Effector memory CD4-positive, alpha-beta T cell (primary cell): ENCODE data around the gene CDC42EP3.
A peak's percentile ranks its signal among the peaks of the same experiment; 100 is the strongest.

Source experiments
- DNase-seq, 3 donors: peaks; one replicate each; pipeline ENCODE4 v3.0.0-alpha.2; 2020
- H3K27ac ChIP-seq: 2 replicates; pipeline ENCODE4 v1.7.0; 2013; ENCODE audit warnings: mild to moderate bottlenecking, low read length, moderate library complexity; ENCODE audit not compliant: insufficient read depth, poor library complexity, severe bottlenecking
- H3K27me3 ChIP-seq: replicated peaks from 2 replicates; pipeline ENCODE4 v1.7.0; 2013; ENCODE audit warnings: mild to moderate bottlenecking, low read length; ENCODE audit not compliant: insufficient read depth, control insufficient read depth, poor library complexity, severe bottlenecking
- H3K36me3 ChIP-seq: 2 replicates; pipeline ENCODE4 v1.7.0; 2013; ENCODE audit warnings: mild to moderate bottlenecking, low read length, moderate library complexity; ENCODE audit not compliant: control insufficient read depth, insufficient read depth
- H3K4me1 ChIP-seq: 2 replicates; pipeline ENCODE4 v1.7.0; 2013; ENCODE audit warnings: low read length, mild to moderate bottlenecking; ENCODE audit not compliant: control insufficient read depth, insufficient read depth, poor library complexity, severe bottlenecking
- H3K4me3 ChIP-seq: 2 replicates; pipeline ENCODE4 v1.7.0; 2013; ENCODE audit warnings: low read length, low read depth, mild to moderate bottlenecking; ENCODE audit not compliant: insufficient read depth, poor library complexity, severe bottlenecking
- H3K9me3 ChIP-seq: 2 replicates; pipeline ENCODE4 v1.7.0; 2013; ENCODE audit warnings: mild to moderate bottlenecking, low read length, moderate library complexity; ENCODE audit not compliant: control insufficient read depth

CDC42EP3 gene

GRCh38 chr2:37612382-37612781 is 59.1 kb downstream of the CDC42EP3 start:
- Histone ChIP-seq H3K4me3 (no peak overlapping the region), H3K27ac (no peak overlapping the region), H3K9me3 (no peaks in the 10 kb centered on the region), H3K36me3 (no peaks in the 10 kb centered on the region), H3K4me1 (peaks cover 25% of the 10 kb centered on the region), H3K27me3 (no peaks in the 10 kb centered on the region)
- no peak for DNase-seq

DNA sequence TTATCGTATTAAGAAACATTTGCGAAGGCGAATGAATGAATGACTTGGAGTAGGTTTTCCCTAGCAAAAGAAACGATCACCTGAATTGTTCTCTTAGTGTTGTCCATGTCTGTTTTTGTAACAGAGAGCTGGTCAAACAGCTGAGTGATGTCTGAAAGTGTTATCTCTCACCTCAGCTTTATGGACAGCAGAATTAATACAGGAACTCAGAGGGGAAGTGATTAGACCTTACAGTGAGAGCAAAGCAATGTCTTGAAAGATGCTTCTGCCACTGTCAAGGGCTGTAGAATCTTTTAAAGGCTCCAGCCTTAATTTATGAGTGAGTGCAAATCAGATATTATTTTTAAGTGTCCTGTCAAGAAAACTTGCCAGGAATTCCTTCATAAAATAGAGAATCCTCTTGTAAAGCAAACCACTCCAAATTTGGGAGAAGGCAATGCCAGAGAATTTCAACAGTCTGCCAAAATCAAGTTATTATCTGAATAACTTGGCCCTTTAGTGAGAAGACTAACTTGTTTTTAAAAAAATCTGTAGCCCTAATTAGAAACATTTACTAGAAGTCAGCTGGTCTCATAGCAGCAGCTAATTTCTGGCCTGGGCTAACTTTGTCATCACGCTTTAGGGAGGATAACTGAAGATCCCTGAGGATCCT is 60.7 kb downstream of the CDC42EP3 start:
- Histone ChIP-seq H3K27me3 (no peaks in the 10 kb centered on the region), H3K9me3 (no peaks in the 10 kb centered on the region), H3K4me1 (peaks cover 15% of the 10 kb centered on the region), H3K36me3 (no peaks in the 10 kb centered on the region), H3K27ac (no peak overlapping the region), H3K4me3 (no peak overlapping the region)
- no peak for DNase-seq

- no peaks in the 10 kb centered on the region for H3K9me3 ChIP-seq
- no peak overlapping the region for H3K4me3 ChIP-seq
- H3K27ac ChIP-seq, result no peak overlapping the region
- DNase-seq, result no peak
- peaks cover 5% of the 10 kb centered on the region for H3K4me1 ChIP-seq
- peaks cover 8% of the 10 kb centered on the region for H3K36me3 ChIP-seq
- H3K27me3 ChIP-seq, result no peaks in the 10 kb centered on the region
Measured at GRCh38 chr2:37609782-37610181, 61.7 kb downstream of the CDC42EP3 start.

- no peak overlapping the region for H3K27ac ChIP-seq
- no peak overlapping the region for H3K4me3 ChIP-seq
- H3K9me3 ChIP-seq, result no peaks in the 10 kb centered on the region
- no peaks in the 10 kb centered on the region for H3K27me3 ChIP-seq
- H3K4me1 ChIP-seq, result peaks cover 11% of the 10 kb centered on the region
- peaks cover 13% of the 10 kb centered on the region for H3K36me3 ChIP-seq
- no peak for DNase-seq
Measured at GRCh38 chr2:37604716-37605115, 66.7 kb downstream of the CDC42EP3 start.

DNA sequence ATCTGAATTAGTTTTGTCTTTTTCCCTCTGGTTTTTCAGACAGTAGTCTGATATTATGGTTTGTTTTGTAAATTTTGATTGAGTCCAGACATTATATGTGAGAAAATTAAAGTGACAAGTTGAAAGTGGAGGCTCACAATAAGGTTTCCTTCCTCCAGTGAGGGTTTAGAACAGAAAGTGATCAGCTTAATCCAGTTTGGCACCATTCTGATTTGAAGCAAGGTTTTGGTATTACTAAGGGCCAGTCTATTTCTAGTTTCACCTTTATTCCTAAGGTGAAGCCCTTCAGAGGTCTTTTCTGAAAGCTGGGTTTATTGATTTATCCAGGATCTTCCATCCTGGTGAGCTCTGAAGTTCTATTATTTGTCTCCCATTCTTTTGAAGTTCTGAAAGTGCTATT is 68.7 kb downstream of the CDC42EP3 start:
- DNase-seq, result no peak
- no peak overlapping the region for H3K4me3 ChIP-seq
- no peaks in the 10 kb centered on the region for H3K27me3 ChIP-seq
- no peak overlapping the region for H3K27ac ChIP-seq
- peaks cover 19% of the 10 kb centered on the region for H3K4me1 ChIP-seq
- H3K36me3 ChIP-seq, result peaks cover 13% of the 10 kb centered on the region
- no peaks in the 10 kb centered on the region for H3K9me3 ChIP-seq

GRCh38 chr2:37602040-37602439 is 69.4 kb downstream of the CDC42EP3 start:
- peak overlapping the region; percentile 59 for H3K4me3 ChIP-seq

GRCh38 chr2:37601569-37601968 is 69.9 kb downstream of the CDC42EP3 start:
- Histone ChIP-seq H3K4me1 (peaks cover 19% of the 10 kb centered on the region), H3K4me3 (peak overlapping the region; percentile 59)

More at GRCh38 chr2:37602040-37602439, 69.4 kb downstream of the CDC42EP3 start:
- DNase-seq, result no peak
- no peak overlapping the region for H3K27ac ChIP-seq
- no peaks in the 10 kb centered on the region for H3K9me3 ChIP-seq
- peaks cover 13% of the 10 kb centered on the region for H3K36me3 ChIP-seq
- H3K4me1 ChIP-seq, result peaks cover 19% of the 10 kb centered on the region
- H3K27me3 ChIP-seq, result no peaks in the 10 kb centered on the region

DNA sequence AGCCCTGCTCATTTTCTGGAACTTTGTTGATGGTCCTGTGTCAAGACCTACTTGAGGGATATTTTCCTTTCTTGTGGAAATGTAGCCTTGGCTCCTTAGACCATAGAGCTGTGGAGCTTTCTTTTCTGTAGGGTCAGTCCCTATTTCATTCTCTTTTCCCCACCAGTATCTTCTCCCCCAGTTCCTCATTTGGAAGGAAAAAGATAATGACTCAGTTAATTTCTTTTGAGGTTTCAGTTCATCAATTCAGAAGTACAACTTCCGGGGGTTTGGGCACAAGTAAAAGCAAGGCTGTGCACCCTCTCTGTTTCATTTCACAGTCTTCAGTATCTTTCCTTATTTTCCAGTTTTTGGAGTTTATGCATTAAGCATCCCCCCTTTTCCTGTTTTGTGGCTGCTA is 70.7 kb downstream of the CDC42EP3 start:
- peaks cover 19% of the 10 kb centered on the region for H3K4me1 ChIP-seq
- DNase-seq, result no peak
- H3K27me3 ChIP-seq, result no peaks in the 10 kb centered on the region
- H3K4me3 ChIP-seq, result peak overlapping the region; percentile 59
- H3K27ac ChIP-seq, result peak overlapping the region; percentile 85
- H3K9me3 ChIP-seq, result no peaks in the 10 kb centered on the region
- peaks cover 13% of the 10 kb centered on the region for H3K36me3 ChIP-seq

More at GRCh38 chr2:37601569-37601968, 69.9 kb downstream of the CDC42EP3 start:
- no peaks in the 10 kb centered on the region for H3K27me3 ChIP-seq
- H3K27ac ChIP-seq, result peak overlapping the region; percentile 85
- DNase-seq, result no peak
- H3K9me3 ChIP-seq, result no peaks in the 10 kb centered on the region
- H3K36me3 ChIP-seq, result peaks cover 13% of the 10 kb centered on the region

DNA sequence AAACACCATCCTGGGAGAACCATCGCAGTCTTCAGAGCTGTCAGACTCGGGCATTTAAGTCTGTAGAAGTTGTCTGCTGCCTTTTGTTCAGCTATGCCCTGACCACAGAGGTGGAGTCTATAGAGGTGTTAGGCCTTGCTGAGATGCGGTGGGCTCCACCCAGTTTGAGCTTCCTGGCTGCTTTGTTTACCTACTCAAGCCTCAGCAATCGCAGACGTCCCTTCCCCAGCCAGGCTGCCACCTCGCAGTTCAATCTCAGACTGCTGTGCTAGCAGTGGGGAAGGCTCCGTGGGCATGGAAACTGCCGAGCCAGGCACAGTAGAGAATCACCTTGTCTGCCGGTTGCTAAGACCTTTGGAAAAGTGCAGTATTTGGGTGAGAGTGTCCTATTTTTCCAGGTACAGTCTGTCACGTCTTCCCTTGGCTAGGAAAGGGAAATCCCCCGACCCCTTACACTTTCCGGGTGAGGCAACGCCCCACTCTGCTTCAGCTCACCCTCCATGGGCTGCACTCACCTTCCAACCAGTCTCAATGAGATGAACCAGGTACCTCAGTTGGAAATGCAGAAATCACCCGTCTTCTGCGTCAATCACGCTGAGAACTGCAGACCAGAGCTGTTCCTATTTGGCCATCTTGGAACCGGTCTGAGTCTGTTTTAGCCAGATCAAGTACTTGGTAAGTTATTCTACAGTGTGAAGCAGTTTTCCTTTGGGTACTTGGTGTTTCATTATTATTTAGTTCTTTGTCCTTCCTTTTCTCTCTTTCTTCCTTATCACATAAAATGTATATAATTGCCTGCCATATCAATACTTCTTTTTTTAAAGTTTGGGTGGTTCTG is 71.5 kb downstream of the CDC42EP3 start:
- peak; percentile 64 to 80 (median 78) for DNase-seq
- Histone ChIP-seq H3K4me3 (peak overlapping the region; percentile 59), H3K36me3 (peaks cover 6% of the 10 kb centered on the region), H3K4me1 (peaks cover 19% of the 10 kb centered on the region), H3K27me3 (no peaks in the 10 kb centered on the region), H3K27ac (peak overlapping the region; percentile 85), H3K9me3 (no peaks in the 10 kb centered on the region)

DNA sequence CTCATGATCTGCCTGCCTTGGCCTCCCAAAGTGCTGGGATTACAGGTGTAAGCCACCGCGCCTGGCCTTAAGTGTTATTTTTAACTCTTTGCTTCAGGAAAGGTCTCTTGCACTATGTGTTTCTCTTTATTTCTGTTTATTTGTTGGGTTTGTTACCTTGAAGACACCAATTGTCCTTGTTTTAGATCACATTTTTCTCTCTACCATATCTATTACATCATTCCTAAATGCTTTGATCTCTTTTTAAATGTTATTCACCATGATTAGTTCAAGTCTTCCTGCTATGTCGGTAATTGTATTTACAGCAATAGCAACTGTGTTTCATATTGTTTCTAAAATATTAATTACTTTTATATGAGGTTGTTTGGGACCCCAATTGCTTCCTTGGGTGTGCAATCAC is 77.7 kb downstream of the CDC42EP3 start:
- Histone ChIP-seq H3K4me1 (peaks cover 10% of the 10 kb centered on the region), H3K9me3 (no peaks in the 10 kb centered on the region), H3K27ac (no peak overlapping the region), H3K36me3 (no peaks in the 10 kb centered on the region), H3K27me3 (no peaks in the 10 kb centered on the region), H3K4me3 (no peak overlapping the region)
- no peak for DNase-seq
